HL-60 (cell line): Measurements from ENCODE around the gene PTPRM.

ENCODE experiments used
- DNase-seq, 2 experiments: peaks; one replicate each; pipeline ENCODE4 v3.0.0-alpha.2; 2010 to 2020; ENCODE audit warnings: low read depth in 1 of 2, low spot score in 1 of 2
- H3K27ac ChIP-seq: fragments of 250-450 bp; sonication (Bioruptor Pico); replicated peaks from 2 replicates; pipeline ENCODE4 v1.5.1; 2020; ENCODE audit warnings: mild to moderate bottlenecking, moderate library complexity
- H3K27me3 ChIP-seq: fragments of 250-450 bp; sonication (Bioruptor Pico); 2 replicates; pipeline ENCODE4 v1.5.1; 2021; ENCODE audit warnings: mild to moderate bottlenecking, moderate library complexity; ENCODE audit not compliant: insufficient read depth, poor library complexity, severe bottlenecking
- H3K4me3 ChIP-seq: replicated peaks from 2 replicates; pipeline ENCODE4 v1.5.1; 2011; ENCODE audit warnings: mild to moderate bottlenecking, control low read depth, low read length; ENCODE audit not compliant: insufficient read depth
- GABPA ChIP-seq: IDR thresholded peaks from 2 replicates; pipeline ENCODE4 v1.6.1; 2012; ENCODE audit warnings: low read depth
- POLR2AphosphoS5 ChIP-seq: IDR thresholded peaks from 2 replicates; pipeline ENCODE4 v1.6.1; 2012; ENCODE audit warnings: low read depth
- SPI1 ChIP-seq: IDR thresholded peaks from 2 replicates; pipeline ENCODE4 v1.6.1; 2012; ENCODE audit warnings: low read depth, mild to moderate bottlenecking, borderline replicate concordance
- TF ChIP-seq, protein P1 (sequence below): IDR thresholded peaks from one replicate; pipeline ENCODE4 v1.5.1; 2011; ENCODE audit warnings: low read length, control low read depth, inconsistent platforms; ENCODE audit not compliant: insufficient read depth
- TF ChIP-seq, protein P2 (sequence below): IDR thresholded peaks from 2 replicates; pipeline ENCODE4 v1.6.1; 2012; ENCODE audit warnings: low read depth; ENCODE audit not compliant: insufficient replicate concordance

Gene PTPRM

DNA sequence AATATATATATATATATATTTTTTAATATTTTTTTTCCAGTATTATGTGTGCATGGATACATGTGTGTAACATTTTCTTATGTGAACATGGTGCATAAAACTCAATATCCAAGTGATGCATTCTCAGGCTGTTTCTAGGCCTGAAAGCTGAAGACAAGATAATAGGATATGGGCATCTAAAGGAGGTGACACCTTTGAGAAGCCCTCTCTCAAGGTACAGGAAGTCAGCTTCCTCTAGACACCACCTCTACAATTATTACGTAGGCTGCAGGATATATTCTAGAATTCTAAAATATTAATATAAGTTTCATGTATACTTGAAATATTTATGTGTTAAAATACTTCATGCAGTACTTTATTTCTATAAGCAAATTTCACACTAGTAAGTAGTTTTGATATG lies 327.5 kb downstream of the PTPRM start:
- H3K27me3 ChIP-seq: peaks cover 4% of the 10 kb centered on the region
- no peak for DNase-seq
- no peak overlapping the region for H3K4me3 ChIP-seq
- no peak overlapping the region for H3K27ac ChIP-seq
- TF ChIP-seq SPI1 (no peak), POLR2AphosphoS5 (no peak), GABPA (no peak)
- TF ChIP-seq, protein P1, sequence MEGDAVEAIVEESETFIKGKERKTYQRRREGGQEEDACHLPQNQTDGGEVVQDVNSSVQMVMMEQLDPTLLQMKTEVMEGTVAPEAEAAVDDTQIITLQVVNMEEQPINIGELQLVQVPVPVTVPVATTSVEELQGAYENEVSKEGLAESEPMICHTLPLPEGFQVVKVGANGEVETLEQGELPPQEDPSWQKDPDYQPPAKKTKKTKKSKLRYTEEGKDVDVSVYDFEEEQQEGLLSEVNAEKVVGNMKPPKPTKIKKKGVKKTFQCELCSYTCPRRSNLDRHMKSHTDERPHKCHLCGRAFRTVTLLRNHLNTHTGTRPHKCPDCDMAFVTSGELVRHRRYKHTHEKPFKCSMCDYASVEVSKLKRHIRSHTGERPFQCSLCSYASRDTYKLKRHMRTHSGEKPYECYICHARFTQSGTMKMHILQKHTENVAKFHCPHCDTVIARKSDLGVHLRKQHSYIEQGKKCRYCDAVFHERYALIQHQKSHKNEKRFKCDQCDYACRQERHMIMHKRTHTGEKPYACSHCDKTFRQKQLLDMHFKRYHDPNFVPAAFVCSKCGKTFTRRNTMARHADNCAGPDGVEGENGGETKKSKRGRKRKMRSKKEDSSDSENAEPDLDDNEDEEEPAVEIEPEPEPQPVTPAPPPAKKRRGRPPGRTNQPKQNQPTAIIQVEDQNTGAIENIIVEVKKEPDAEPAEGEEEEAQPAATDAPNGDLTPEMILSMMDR: no peak
- TF ChIP-seq, protein P2, sequence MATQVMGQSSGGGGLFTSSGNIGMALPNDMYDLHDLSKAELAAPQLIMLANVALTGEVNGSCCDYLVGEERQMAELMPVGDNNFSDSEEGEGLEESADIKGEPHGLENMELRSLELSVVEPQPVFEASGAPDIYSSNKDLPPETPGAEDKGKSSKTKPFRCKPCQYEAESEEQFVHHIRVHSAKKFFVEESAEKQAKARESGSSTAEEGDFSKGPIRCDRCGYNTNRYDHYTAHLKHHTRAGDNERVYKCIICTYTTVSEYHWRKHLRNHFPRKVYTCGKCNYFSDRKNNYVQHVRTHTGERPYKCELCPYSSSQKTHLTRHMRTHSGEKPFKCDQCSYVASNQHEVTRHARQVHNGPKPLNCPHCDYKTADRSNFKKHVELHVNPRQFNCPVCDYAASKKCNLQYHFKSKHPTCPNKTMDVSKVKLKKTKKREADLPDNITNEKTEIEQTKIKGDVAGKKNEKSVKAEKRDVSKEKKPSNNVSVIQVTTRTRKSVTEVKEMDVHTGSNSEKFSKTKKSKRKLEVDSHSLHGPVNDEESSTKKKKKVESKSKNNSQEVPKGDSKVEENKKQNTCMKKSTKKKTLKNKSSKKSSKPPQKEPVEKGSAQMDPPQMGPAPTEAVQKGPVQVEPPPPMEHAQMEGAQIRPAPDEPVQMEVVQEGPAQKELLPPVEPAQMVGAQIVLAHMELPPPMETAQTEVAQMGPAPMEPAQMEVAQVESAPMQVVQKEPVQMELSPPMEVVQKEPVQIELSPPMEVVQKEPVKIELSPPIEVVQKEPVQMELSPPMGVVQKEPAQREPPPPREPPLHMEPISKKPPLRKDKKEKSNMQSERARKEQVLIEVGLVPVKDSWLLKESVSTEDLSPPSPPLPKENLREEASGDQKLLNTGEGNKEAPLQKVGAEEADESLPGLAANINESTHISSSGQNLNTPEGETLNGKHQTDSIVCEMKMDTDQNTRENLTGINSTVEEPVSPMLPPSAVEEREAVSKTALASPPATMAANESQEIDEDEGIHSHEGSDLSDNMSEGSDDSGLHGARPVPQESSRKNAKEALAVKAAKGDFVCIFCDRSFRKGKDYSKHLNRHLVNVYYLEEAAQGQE: no peak

DNA sequence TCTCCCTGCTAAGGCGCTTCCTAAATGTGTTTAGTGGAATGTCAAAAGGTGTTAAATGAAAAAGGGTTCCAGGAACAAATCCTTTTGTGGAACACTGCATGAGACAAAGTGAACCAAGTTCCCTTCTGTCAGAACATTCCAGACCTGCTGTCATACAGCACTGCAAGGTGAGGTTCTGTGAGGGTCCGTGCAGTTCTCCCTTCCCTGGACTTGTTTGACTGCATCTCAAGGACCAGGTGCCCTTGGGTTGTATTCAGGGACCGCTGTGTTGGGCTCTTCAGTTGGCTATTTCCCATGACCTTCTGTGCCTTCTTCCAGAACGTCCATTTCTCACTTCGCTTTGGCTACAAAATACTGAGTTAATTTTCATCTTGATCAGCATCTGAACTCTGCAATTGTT lies 328.2 kb downstream of the PTPRM start:
- Histone ChIP-seq H3K4me3 (no peak overlapping the region), H3K27me3 (peaks cover 9% of the 10 kb centered on the region), H3K27ac (no peak overlapping the region)
- DNase-seq: no peak
- TF ChIP-seq SPI1 (no peak), POLR2AphosphoS5 (no peak), GABPA (no peak)
- TF ChIP-seq, protein P1: no peak
- TF ChIP-seq, protein P2: no peak

DNA sequence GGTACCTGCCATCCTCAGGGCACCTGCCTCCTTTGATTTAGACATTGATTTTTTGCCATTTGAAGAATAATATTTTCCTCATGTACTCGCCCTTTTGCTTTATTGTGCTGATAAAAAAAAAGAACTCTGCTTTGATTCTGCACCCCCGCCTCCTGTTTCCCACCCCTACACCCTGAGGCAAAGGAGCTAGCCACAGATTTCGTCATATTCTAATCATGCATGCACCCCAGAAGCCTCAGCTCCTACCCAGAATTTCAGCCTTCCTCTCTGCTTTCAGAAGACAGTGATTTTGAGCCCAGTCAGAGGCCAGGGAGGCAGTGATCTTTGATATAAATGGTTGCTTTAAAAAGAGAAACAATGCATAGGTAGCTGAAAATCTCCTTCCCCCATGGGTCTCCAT lies 329.0 kb downstream of the PTPRM start:
- no peak overlapping the region for H3K27ac ChIP-seq
- no peak overlapping the region for H3K4me3 ChIP-seq
- no peak for TF ChIP-seq GABPA
- TF ChIP-seq, protein P2: no peak
- TF ChIP-seq SPI1: no peak
- TF ChIP-seq, protein P1: no peak
- no peak for TF ChIP-seq POLR2AphosphoS5
- no peak for DNase-seq
- H3K27me3 ChIP-seq: peaks cover 9% of the 10 kb centered on the region
